ENCODE data around the gene PARPBP. TPM values are rescaled to one million over a fixed set of nuclear protein-coding genes. Genes with fewer than 3 reads are reported as not detected.

PARPBP gene
- total and polyA plus RNA-seq, 2 of the 13 experiments (the other 11 are each of a cell fraction or from before 2014, with no cell fraction given) = 6.7 to 28.4 TPM

- in situ Hi-C loops (cut with HindIII; ENCODE audit: extremely low pct_ligation_motif_present, low pct_unique_long_range_greater_than_20kb) = no loop called here
- intact Hi-C loops (cut with micrococcal nuclease; ENCODE audit: unreplicated experiment) = no loop called here
- Histone ChIP-seq H3K27ac (ENCODE audit: extremely low read length, insufficient read depth, low read length) (no peak overlapping the region), H3K4me1 (ENCODE audit: insufficient read depth, low read length) (peaks cover 33% of the 10 kb centered on the region), H3K36me3 (replicated peaks in 1 of 2; ENCODE audit: control insufficient read depth in 1 of 2, insufficient read depth in 2 of 2, low read length in 2 of 2) (peaks cover 1 to 6% of the 10 kb centered on the region in 2 experiments; a peak in 1 of 5 replicates), H3K9me3 (ENCODE audit: low read length) (no peaks in the 10 kb centered on the region), H3K4me2 (ENCODE audit: low read depth, low read length) (peak overlapping the region; percentile 83), H4K20me1 (ENCODE audit: insufficient read depth, low read length) (no peaks in the 10 kb centered on the region), H3K79me2 (ENCODE audit: insufficient read depth, low read length) (peaks cover 37% of the 10 kb centered on the region), H3K9ac (ENCODE audit: insufficient read depth, low read depth, low read length) (peak overlapping the region; percentile 93), H3K4me3 (replicated peaks in 1 of 3; ENCODE audit: insufficient read depth in 1 of 3, low read depth in 2 of 3, low read length in 3 of 3) (peak overlapping the region; percentile 83 to 97 (median 86)), H2AFZ (ENCODE audit: low read length) (no peak overlapping the region), H3K27me3 (ENCODE audit: control insufficient read depth in 1 of 2, insufficient read depth in 2 of 2, low read length in 2 of 2) (no peaks in the 10 kb centered on the region; a peak in 1 of 5 replicates)
- ATAC-seq = no peak
- ChIA-PET CTCF (ENCODE audit: low intra/inter-chr PET ratio, low total read pairs) (no interaction called here), POLR2A (interaction anchor here (2.6 kb wide), 1 partner anchor 57 kb away, joined by 14 read pairs; the partner anchor contains the start of gene WASHC3)
- no TSS peak for BruUV-seq (replicated peaks)
- WGBS (ENCODE audit: low lambda C conversion rate) = 44% methylated on average over 2 of the region's 2 CpGs
- no peak for DNase-seq (ENCODE audit: low spot score)
- TF ChIP-seq PRDM4 (CRISPR knock-in tag; IDR thresholded peaks at IDR 0.05; ENCODE audit: borderline replicate concordance) (no peak), ZNF629 (CRISPR knock-in tag; conservative IDR thresholded peaks at IDR 0.05) (peak; percentile 64), CBFB (CRISPR knock-in tag; IDR thresholded peaks at IDR 0.05) (no peak)
- no peak for FAIRE-seq
Measured at GRCh38 chr12:102118874-102119273, 1.1 kb upstream of the PARPBP start.

GRCh38 chr12:102120564-102120873, 536 bp downstream of the PARPBP start:
- in situ Hi-C loops (cut with HindIII; ENCODE audit: extremely low pct_ligation_motif_present, low pct_unique_long_range_greater_than_20kb) (no loop called here), intact Hi-C loops (cut with micrococcal nuclease; ENCODE audit: unreplicated experiment) (loop anchor here (1.0 kb wide), 2 partner anchors 25 to 58 kb away; no protein-coding TSS in a partner anchor)
- Histone ChIP-seq H3K27ac (ENCODE audit: extremely low read length, insufficient read depth, low read length) (peak overlapping the region; percentile 73), H2AFZ (ENCODE audit: low read length) (peak overlapping the region; percentile 81), H3K4me3 (replicated peaks in 1 of 3; ENCODE audit: insufficient read depth in 1 of 3, low read depth in 2 of 3, low read length in 3 of 3) (peak overlapping the region; percentile 83 to 97 (median 86)), H3K79me2 (ENCODE audit: insufficient read depth, low read length) (peaks cover 39% of the 10 kb centered on the region), H3K4me2 (ENCODE audit: low read depth, low read length) (peak overlapping the region; percentile 93), H3K9me3 (ENCODE audit: low read length) (no peaks in the 10 kb centered on the region), H4K20me1 (ENCODE audit: insufficient read depth, low read length) (no peaks in the 10 kb centered on the region), H3K9ac (ENCODE audit: insufficient read depth, low read depth, low read length) (peak overlapping the region; percentile 93), H3K36me3 (replicated peaks in 1 of 2; ENCODE audit: control insufficient read depth in 1 of 2, insufficient read depth in 2 of 2, low read length in 2 of 2) (peaks cover 1 to 10% of the 10 kb centered on the region in 2 experiments; a peak in 2 of 5 replicates), H3K4me1 (ENCODE audit: insufficient read depth, low read length) (peaks cover 33% of the 10 kb centered on the region), H3K27me3 (ENCODE audit: control insufficient read depth in 1 of 2, insufficient read depth in 2 of 2, low read length in 2 of 2) (no peaks in the 10 kb centered on the region; a peak in 1 of 5 replicates)
- ChIA-PET CTCF (ENCODE audit: low intra/inter-chr PET ratio, low total read pairs) (no interaction called here), POLR2A (interaction anchor here (1.2 to 2.6 kb wide), 3 partner anchors 9 to 59 kb away, joined by 3 to 14 read pairs (median 3); partner anchors contain the start of gene WASHC3)
- ATAC-seq (no peak; the same call in 2 of the 3 replicates), FAIRE-seq (no peak), DNase-seq (ENCODE audit: low spot score) (peak; percentile 0)
- BruUV-seq (replicated peaks) = TSS peak; percentile 70
- 0% methylated on average over 4 of the region's 4 CpGs for WGBS (ENCODE audit: low lambda C conversion rate)
- TF ChIP-seq CEBPB (IDR thresholded peaks at IDR 0.05; ENCODE audit: borderline replicate concordance, low read depth, low read length) (no peak), ZNF180 (CRISPR knock-in tag; IDR thresholded peaks at IDR 0.05; ENCODE audit: borderline replicate concordance, low read depth) (no peak), ZNF879 (CRISPR knock-in tag; IDR thresholded peaks at IDR 0.05) (no peak), SMAD1 (CRISPR knock-in tag; IDR thresholded peaks at IDR 0.05; ENCODE audit: borderline replicate concordance, low read depth) (no peak), ZNF512 (CRISPR knock-in tag; IDR thresholded peaks at IDR 0.05) (no peak; the same call in 1 of the 2 replicates), ZNF34 (CRISPR knock-in tag; IDR thresholded peaks at IDR 0.05; ENCODE audit: borderline replicate concordance) (0 out of 2 replicates have a peak, but pooled peaks have one; percentile 65), ZNF510 (CRISPR knock-in tag; IDR thresholded peaks at IDR 0.05; ENCODE audit: low read depth) (no peak; the same call in 1 of the 2 replicates), ZNF619 (CRISPR knock-in tag; IDR thresholded peaks at IDR 0.05) (no peak), ZNF747 (CRISPR knock-in tag; IDR thresholded peaks at IDR 0.05; ENCODE audit: borderline replicate concordance) (no peak), ZKSCAN1 (IDR thresholded peaks at IDR 0.05; ENCODE audit: low read length) (peak; percentile 72), SETDB1 (CRISPR knock-in tag; IDR thresholded peaks at IDR 0.05; ENCODE audit: borderline replicate concordance) (no peak), RARG (CRISPR knock-in tag; IDR thresholded peaks at IDR 0.05; ENCODE audit: low read depth) (0 out of 2 replicates have a peak, but pooled peaks have one; percentile 38)
